ENCODE measurements around the gene KLF16. TPM values are rescaled to one million over a fixed set of nuclear protein-coding genes. Genes with fewer than 3 reads are reported as not detected.

The KLF16 gene
- total and polyA plus RNA-seq, 10 of the 15 experiments (the other 5 are each of a cell fraction or from before 2014, with no cell fraction given), result 0.03 to 41.2 (median 2.6) TPM

GRCh38 chr19:1841209-1841924 is 22.0 kb downstream of the KLF16 start:
- H3K27ac ChIP-seq (ENCODE audit: control insufficient read depth, insufficient read depth), result no peak overlapping the region
- H4K20me1 ChIP-seq (ENCODE audit: control insufficient read depth, insufficient read depth), result peaks cover 8% of the 10 kb centered on the region
- peaks cover 7% of the 10 kb centered on the region for H3K4me1 ChIP-seq (ENCODE audit: control insufficient read depth, insufficient read depth, low read length)
- RAD21 ChIA-PET (ENCODE audit: unreplicated experiment), result interaction anchor here (0.6 kb wide), 1 partner anchor 14 kb away, joined by 3 read pairs; no protein-coding TSS in a partner anchor
- DNase-seq (ENCODE audit: low read depth, low spot score) (no peak), FAIRE-seq (no peak), ATAC-seq (no peak)
- SMC1A ChIA-PET (ENCODE audit: uncharacterized antibody, unreplicated experiment), result no interaction called here
- no peak overlapping the region for H3K9ac ChIP-seq (ENCODE audit: control insufficient read depth, insufficient read depth, low read length)
- peaks cover 0 to 5% of the 10 kb centered on the region in 2 experiments; a peak in 3 of 4 replicates for H3K36me3 ChIP-seq (ENCODE audit: control insufficient read depth in 2 of 2, insufficient read depth in 2 of 2, low read length in 1 of 2)
- CTCF ChIA-PET, result interaction anchor here (0.7 to 1.2 kb wide), 2 partner anchors 15 to 295 kb away, joined by 3 to 4 read pairs; no protein-coding TSS in a partner anchor
- H3K79me2 ChIP-seq (ENCODE audit: control insufficient read depth, insufficient read depth, low read length), result peaks cover 58% of the 10 kb centered on the region
- in situ Hi-C loops (cut with MboI), result no loop called here
- BruUV-seq (replicated peaks), result no TSS peak
- no peaks in the 10 kb centered on the region for H3K27me3 ChIP-seq (replicated peaks in 1 of 2; ENCODE audit: control insufficient read depth in 2 of 2, insufficient read depth in 2 of 2, low read length in 1 of 2)
- POLR2A ChIA-PET, result no interaction called here
- H3K4me2 ChIP-seq (ENCODE audit: control insufficient read depth, insufficient read depth), result no peak overlapping the region
- no peak overlapping the region for H2AFZ ChIP-seq (ENCODE audit: control insufficient read depth, low read depth, low read length)
- no peaks in the 10 kb centered on the region for H3K9me3 ChIP-seq (replicated peaks; ENCODE audit: control insufficient read depth, insufficient read depth, low read length)
- intact Hi-C loops (cut with micrococcal nuclease; ENCODE audit: unreplicated experiment), result no loop called here
- no peak overlapping the region for H3K4me3 ChIP-seq
- TF ChIP-seq, protein P1, sequence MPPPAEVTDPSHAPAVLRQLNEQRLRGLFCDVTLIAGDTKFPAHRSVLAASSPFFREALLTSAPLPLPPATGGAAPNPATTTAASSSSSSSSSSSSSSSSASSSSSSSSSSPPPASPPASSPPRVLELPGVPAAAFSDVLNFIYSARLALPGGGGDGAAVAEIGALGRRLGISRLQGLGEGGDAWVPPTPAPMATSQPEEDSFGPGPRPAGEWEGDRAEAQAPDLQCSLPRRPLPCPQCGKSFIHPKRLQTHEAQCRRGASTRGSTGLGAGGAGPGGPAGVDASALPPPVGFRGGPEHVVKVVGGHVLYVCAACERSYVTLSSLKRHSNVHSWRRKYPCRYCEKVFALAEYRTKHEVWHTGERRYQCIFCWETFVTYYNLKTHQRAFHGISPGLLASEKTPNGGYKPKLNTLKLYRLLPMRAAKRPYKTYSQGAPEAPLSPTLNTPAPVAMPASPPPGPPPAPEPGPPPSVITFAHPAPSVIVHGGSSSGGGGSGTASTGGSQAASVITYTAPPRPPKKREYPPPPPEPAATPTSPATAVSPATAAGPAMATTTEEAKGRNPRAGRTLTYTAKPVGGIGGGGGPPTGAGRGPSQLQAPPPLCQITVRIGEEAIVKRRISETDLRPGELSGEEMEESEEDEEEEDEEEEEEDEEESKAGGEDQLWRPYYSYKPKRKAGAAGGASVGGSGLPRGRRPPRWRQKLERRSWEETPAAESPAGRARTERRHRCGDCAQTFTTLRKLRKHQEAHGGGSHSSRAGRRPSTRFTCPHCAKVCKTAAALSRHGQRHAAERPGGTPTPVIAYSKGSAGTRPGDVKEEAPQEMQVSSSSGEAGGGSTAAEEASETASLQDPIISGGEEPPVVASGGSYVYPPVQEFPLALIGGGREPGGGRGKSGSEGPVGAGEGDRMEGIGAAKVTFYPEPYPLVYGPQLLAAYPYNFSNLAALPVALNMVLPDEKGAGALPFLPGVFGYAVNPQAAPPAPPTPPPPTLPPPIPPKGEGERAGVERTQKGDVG (CRISPR knock-in tag; IDR thresholded peaks at IDR 0.05), result no peak
- no peak for TF ChIP-seq ZNF274 (IDR thresholded peaks at IDR 0.05; ENCODE audit: insufficient read depth, insufficient read length)
- TF ChIP-seq RAD21 (IDR thresholded peaks at IDR 0.05; ENCODE audit: insufficient read depth, low read depth, low read length), result no peak
- TF ChIP-seq, protein P2, sequence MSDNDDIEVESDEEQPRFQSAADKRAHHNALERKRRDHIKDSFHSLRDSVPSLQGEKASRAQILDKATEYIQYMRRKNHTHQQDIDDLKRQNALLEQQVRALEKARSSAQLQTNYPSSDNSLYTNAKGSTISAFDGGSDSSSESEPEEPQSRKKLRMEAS (IDR thresholded peaks at IDR 0.05; ENCODE audit: low read depth, low read length), result no peak
- no peak for TF ChIP-seq BACH1 (IDR thresholded peaks at IDR 0.05; ENCODE audit: borderline replicate concordance)
- no peak for TF ChIP-seq KLF5 (IDR thresholded peaks at IDR 0.05; ENCODE audit: partially characterized antibody)
- TF ChIP-seq RELA (IDR thresholded peaks at IDR 0.05; ENCODE audit: borderline replicate concordance, partially characterized antibody), result no peak
- WGBS (ENCODE audit: insufficient coverage, insufficient replicate concordance, low lambda C conversion rate, missing lambda C conversion rate), result 95% methylated on average over 33 of the region's 35 CpGs
